GDM1 (cell line): ENCODE measurements around the gene OGG1.
A peak's percentile ranks its signal among the peaks of the same experiment; 100 is the strongest.

ENCODE experiments used
- DNase-seq: peaks from one replicate; lab custom pipeline; 2025; lab: John Stamatoyannopoulos, UW

The OGG1 gene

GRCh38 chr3:9749645-9750555 lies at the start of gene OGG1:
OGG1 (plus strand) TSS chr3:9749952; CDS start chr3:9750287, 335 bp downstream.
- peak; percentile 96 for DNase-seq

- no peak for DNase-seq
Observed at GRCh38 chr3:9700536-9700935, 49.2 kb upstream of the OGG1 start.

GRCh38 chr3:9701006-9701405 lies 48.7 kb upstream of the OGG1 start:
- DNase-seq: no peak

- DNase-seq: no peak
Observed at GRCh38 chr3:9701711-9702110, 48.0 kb upstream of the OGG1 start.

GRCh38 chr3:9703240-9703639 lies 46.5 kb upstream of the OGG1 start:
- DNase-seq: no peak

GRCh38 chr3:9703736-9704346 lies 45.9 kb upstream of the OGG1 start, which contains the start of gene CPNE9:
CPNE9 (plus strand) TSS chr3:9703833; CDS start chr3:9703997, 164 bp downstream.
- DNase-seq: no peak

GRCh38 chr3:9704347-9705322 lies 45.1 kb upstream of the OGG1 start:
- no peak for DNase-seq

GRCh38 chr3:9710174-9710739 lies 39.5 kb upstream of the OGG1 start:
- DNase-seq: no peak

GRCh38 chr3:9712415-9712814 lies 37.3 kb upstream of the OGG1 start:
- no peak for DNase-seq

- no peak for DNase-seq
Observed at GRCh38 chr3:9713142-9713541, 36.6 kb upstream of the OGG1 start.

GRCh38 chr3:9715136-9715535 lies 34.6 kb upstream of the OGG1 start:
- DNase-seq: no peak

GRCh38 chr3:9715764-9716437 lies 33.9 kb upstream of the OGG1 start:
- DNase-seq: peak; percentile 86

- DNase-seq: no peak
Observed at GRCh38 chr3:9716801-9717555, 32.8 kb upstream of the OGG1 start.

- DNase-seq: no peak
Observed at GRCh38 chr3:9717563-9717962, 32.2 kb upstream of the OGG1 start.

GRCh38 chr3:9718118-9718517 lies 31.6 kb upstream of the OGG1 start:
- no peak for DNase-seq

- no peak for DNase-seq
Observed at GRCh38 chr3:9721015-9721699, 28.6 kb upstream of the OGG1 start.

GRCh38 chr3:9721700-9722060 lies 28.1 kb upstream of the OGG1 start:
- DNase-seq: no peak

- no peak for DNase-seq
Observed at GRCh38 chr3:9725775-9726515, 23.8 kb upstream of the OGG1 start.

- no peak for DNase-seq
Observed at GRCh38 chr3:9727041-9727595, 22.6 kb upstream of the OGG1 start.
